Endodermal cell (in vitro differentiated cells): ENCODE data around the gene SCIMP. TPM values are rescaled to one million over a fixed set of nuclear protein-coding genes. Genes with fewer than 3 reads are reported as not detected.
"Not testable (repeated sequence)": the region's sequence is repeated elsewhere in the genome, so short reads cannot be mapped to it uniquely, and the experiment has no call there.

ENCODE experiments used
- DNase-seq: peaks from one replicate; pipeline ENCODE4 v3.0.0-alpha.2; 2017
- H3K27ac ChIP-seq: 2 replicates; pipeline ENCODE4 v1.5.1; 2013; ENCODE audit warnings: mild to moderate bottlenecking, low read depth, low read length, moderate library complexity
- H3K27me3 ChIP-seq: 2 replicates; pipeline ENCODE4 v1.6.1; 2013; ENCODE audit warnings: mild to moderate bottlenecking, low read length, moderate library complexity; ENCODE audit not compliant: insufficient read depth, control insufficient read depth, poor library complexity, severe bottlenecking
- H3K36me3 ChIP-seq: 2 replicates; pipeline ENCODE4 v1.7.0; 2013; ENCODE audit warnings: mild to moderate bottlenecking, low read length, moderate library complexity; ENCODE audit not compliant: control insufficient read depth, insufficient read depth
- H3K4me1 ChIP-seq: one replicate; pipeline ENCODE4 v1.7.0; 2013; ENCODE audit warnings: low read length; ENCODE audit not compliant: control insufficient read depth, insufficient read depth
- H3K4me3 ChIP-seq: 2 replicates; pipeline ENCODE4 v1.5.1; 2013; ENCODE audit warnings: mild to moderate bottlenecking, low read length, moderate library complexity
- H3K9ac ChIP-seq: 2 replicates; pipeline ENCODE4 v1.6.1; 2013; ENCODE audit warnings: mild to moderate bottlenecking, low read length, moderate library complexity; ENCODE audit not compliant: poor library complexity, severe bottlenecking; ENCODE audit errors: extremely low read depth
- H3K9me3 ChIP-seq: 2 replicates; pipeline ENCODE4 v1.6.1; 2013; ENCODE audit warnings: mild to moderate bottlenecking, low read length, moderate library complexity; ENCODE audit not compliant: control insufficient read depth
- H3K27ac Mint-ChIP-seq: 2 replicates; pipeline ENCODE4 v1.8.0; 2020; ENCODE audit warnings: mixed read lengths
- H3K27me3 Mint-ChIP-seq: 2 replicates; pipeline ENCODE4 v1.8.0; 2021; ENCODE audit warnings: mild to moderate bottlenecking, mixed read lengths; ENCODE audit not compliant: insufficient read depth
- H3K36me3 Mint-ChIP-seq: 2 replicates; pipeline ENCODE4 v1.8.0; 2020; ENCODE audit warnings: low read depth, mixed read lengths
- H3K4me1 Mint-ChIP-seq: 2 replicates; pipeline ENCODE4 v1.8.0; 2020; ENCODE audit warnings: mixed read lengths
- H3K4me3 Mint-ChIP-seq: 2 replicates; pipeline ENCODE4 v1.8.0; 2020; ENCODE audit warnings: mild to moderate bottlenecking, moderate library complexity, mixed read lengths
- H3K9me3 Mint-ChIP-seq: 2 replicates; pipeline ENCODE4 v1.8.0; 2020; ENCODE audit warnings: mild to moderate bottlenecking, mixed read lengths
- WGBS, 2 experiments: methylation state at CpG; one replicate each; pipeline versions ENCODE4 v1.1.5 to v1.1.7; 2013; ENCODE audit warnings: missing lambda C conversion rate in 2 of 2, mixed read lengths in 1 of 2; ENCODE audit not compliant: insufficient coverage in 1 of 2, insufficient read length in 1 of 2; 5-methylcytosine and 5-hydroxymethylcytosine counted together
- total RNA-seq, 2 donors: library from RNA; stranded (reverse); fragmentation: NEBNext Ultra II Directional in 1 of 2; extraction: Animal tissue kit (Norgen Biotek cat#: 25700) in 1 of 2; gene quantifications; 2 replicates in 1 of 2; 3 replicates in 1 of 2; pipeline ENCODE4 v1.2.1, GENCODE V29; 2021
- TF ChIP-seq, protein P1 (sequence below): fragments of 200-600 bp; sonication (generic); conservative IDR thresholded peaks from 2 replicates; pipeline ENCODE4 v1.5.0; 2021; ENCODE audit warnings: antibody characterized with exemption, mild to moderate bottlenecking

SCIMP gene
- total RNA-seq, 2 donors from 2014 or later: not detected

DNA sequence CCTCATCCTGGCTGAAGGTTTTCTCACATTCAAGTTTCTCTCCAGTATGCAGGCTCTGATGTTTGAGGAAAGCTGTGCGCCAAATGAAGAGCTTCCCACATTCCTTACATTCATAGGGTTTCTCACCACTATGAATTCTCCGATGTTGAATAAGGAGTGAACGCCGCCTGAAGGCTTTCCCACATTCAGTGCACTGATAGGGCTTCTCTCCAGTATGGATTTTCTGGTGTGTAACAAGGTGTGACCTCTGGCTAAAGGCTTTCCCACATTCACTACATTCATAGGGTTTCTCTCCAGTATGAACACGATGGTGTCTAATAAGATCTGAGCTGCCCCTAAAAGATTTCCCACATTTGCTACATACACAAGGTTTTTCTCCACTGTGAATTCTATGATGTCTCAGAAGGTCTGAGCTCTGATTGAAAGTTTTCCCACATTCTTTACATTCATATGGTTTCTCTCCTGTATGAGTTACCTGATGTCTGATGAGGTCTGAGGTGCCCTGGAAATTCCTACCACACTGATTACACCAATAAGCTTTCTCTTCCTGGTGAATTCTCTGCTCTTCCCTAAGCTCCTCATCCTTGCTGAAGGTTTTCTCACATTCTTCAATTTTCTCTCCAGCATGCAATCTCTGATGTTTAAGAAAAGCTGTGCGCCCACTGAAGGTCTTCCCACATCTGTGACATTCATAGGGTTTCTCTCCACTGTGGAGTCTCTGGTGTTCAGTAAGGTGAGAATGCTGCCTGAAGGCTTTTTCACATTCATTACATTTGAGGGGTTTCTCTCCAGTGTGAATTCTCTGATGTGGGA lies 51.9 kb downstream of the SCIMP start:
- Mint-ChIP-seq H3K4me3 (no peak overlapping the region), H3K27me3 (no peaks in the 10 kb centered on the region), H3K27ac (no peak overlapping the region), H3K36me3 (peaks cover 80% of the 10 kb centered on the region), H3K4me1 (no peaks in the 10 kb centered on the region), H3K9me3 (peaks cover 96% of the 10 kb centered on the region)
- H3K27ac ChIP-seq: no peak overlapping the region
- peak overlapping the region; percentile 82 for H3K4me3 ChIP-seq
- no peaks in the 10 kb centered on the region for H3K27me3 ChIP-seq
- H3K4me1 ChIP-seq: no peaks in the 10 kb centered on the region
- 95 to 100% methylated on average over 2 to 5 of the region's 6 CpGs for WGBS, 2 experiments
- no peak for DNase-seq
- H3K9ac ChIP-seq: no peak overlapping the region
- H3K36me3 ChIP-seq: peaks cover 37% of the 10 kb centered on the region
- TF ChIP-seq, protein P1, sequence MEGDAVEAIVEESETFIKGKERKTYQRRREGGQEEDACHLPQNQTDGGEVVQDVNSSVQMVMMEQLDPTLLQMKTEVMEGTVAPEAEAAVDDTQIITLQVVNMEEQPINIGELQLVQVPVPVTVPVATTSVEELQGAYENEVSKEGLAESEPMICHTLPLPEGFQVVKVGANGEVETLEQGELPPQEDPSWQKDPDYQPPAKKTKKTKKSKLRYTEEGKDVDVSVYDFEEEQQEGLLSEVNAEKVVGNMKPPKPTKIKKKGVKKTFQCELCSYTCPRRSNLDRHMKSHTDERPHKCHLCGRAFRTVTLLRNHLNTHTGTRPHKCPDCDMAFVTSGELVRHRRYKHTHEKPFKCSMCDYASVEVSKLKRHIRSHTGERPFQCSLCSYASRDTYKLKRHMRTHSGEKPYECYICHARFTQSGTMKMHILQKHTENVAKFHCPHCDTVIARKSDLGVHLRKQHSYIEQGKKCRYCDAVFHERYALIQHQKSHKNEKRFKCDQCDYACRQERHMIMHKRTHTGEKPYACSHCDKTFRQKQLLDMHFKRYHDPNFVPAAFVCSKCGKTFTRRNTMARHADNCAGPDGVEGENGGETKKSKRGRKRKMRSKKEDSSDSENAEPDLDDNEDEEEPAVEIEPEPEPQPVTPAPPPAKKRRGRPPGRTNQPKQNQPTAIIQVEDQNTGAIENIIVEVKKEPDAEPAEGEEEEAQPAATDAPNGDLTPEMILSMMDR: no peak
- H3K9me3 ChIP-seq: peaks cover 100% of the 10 kb centered on the region

DNA sequence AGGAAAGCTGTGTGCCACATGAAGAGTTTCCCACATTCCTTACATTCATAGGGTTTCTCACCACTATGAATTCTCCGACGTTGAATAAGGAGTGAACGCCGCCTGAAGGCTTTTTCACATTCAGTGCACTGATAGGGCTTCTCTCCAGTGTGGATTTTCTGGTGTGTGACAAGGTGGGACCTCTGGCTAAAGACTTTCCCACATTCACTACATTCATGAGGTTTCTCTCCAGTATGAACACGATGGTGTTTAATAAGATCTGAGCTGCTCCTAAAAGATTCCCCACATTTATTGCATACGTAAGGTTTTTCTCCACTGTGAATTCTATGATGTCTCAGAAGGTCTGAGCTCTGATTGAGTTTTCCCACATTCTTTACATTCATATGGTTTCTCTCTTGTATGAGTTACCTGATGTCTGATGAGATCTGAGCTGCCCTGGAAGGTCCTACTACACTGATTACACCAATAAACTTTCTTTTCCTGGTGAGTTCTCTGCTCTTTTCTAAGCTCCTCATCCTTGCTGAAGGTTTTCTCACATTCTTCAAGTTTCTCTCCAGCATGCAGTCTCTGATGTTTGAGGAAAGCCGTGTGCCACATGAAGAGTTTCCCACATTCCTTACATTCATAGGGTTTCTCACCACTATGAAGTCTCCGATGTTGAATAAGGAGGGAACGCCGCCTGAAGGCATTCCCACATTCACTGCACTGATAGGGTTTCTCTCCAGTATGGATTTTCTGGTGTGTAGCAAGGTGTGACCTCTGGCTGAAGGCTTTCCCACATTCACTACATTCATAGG lies 53.0 kb downstream of the SCIMP start:
- no peak overlapping the region for H3K4me3 Mint-ChIP-seq
- Histone ChIP-seq H3K4me3 (peak overlapping the region; percentile 82), H3K36me3 (peaks cover 34% of the 10 kb centered on the region)

DNA sequence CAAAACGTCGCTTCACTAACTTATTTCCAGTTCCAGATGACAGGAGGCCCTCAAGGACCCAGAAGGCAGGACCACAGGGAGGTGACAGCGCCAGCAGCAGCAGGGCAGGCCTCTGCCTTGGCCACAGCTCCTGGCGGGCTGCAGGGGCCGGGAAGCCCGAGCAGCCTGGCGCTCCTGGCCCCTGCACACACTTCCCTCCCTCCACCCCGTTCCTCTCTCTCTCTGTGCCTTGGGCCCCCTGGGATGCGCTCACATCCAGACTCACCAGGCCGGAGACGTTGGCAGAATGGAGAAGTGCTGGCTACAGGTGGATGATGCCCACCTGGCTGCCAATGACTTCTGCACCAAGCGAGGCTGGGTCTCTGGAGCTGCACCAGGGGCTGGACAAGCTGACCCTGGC lies 55.7 kb downstream of the SCIMP start:
- H3K9ac ChIP-seq: no peak overlapping the region
- WGBS, 2 experiments: 94 to 100% methylated on average over 3 to 12 of the region's 12 CpGs
- no peaks in the 10 kb centered on the region for H3K27me3 ChIP-seq
- H3K27me3 Mint-ChIP-seq: no peaks in the 10 kb centered on the region
- no peak overlapping the region for H3K27ac ChIP-seq
- H3K4me1 Mint-ChIP-seq: no peaks in the 10 kb centered on the region
- H3K9me3 ChIP-seq: peaks cover 89% of the 10 kb centered on the region
- H3K4me3 Mint-ChIP-seq: no peak overlapping the region
- no peak overlapping the region for H3K4me3 ChIP-seq
- H3K4me1 ChIP-seq: no peaks in the 10 kb centered on the region
- peaks cover 71% of the 10 kb centered on the region for H3K36me3 Mint-ChIP-seq
- H3K36me3 ChIP-seq: peaks cover 32% of the 10 kb centered on the region
- H3K27ac Mint-ChIP-seq: no peak overlapping the region
- no peak for DNase-seq
- TF ChIP-seq, protein P1: no peak
- peaks cover 90% of the 10 kb centered on the region for H3K9me3 Mint-ChIP-seq

More for the DNA sequence above, 53.0 kb downstream of the SCIMP start:
- no peaks in the 10 kb centered on the region for H3K27me3 ChIP-seq
- TF ChIP-seq, protein P1: no peak
- H3K4me1 ChIP-seq: no peaks in the 10 kb centered on the region
- peak; percentile 3 for DNase-seq
- peaks cover 75% of the 10 kb centered on the region for H3K36me3 Mint-ChIP-seq
- H3K9me3 Mint-ChIP-seq: peaks cover 96% of the 10 kb centered on the region
- no peaks in the 10 kb centered on the region for H3K27me3 Mint-ChIP-seq
- no peak overlapping the region for H3K27ac Mint-ChIP-seq
- WGBS, 2 experiments: 88 to 97% methylated on average over 5 to 10 of the region's 10 CpGs
- no peaks in the 10 kb centered on the region for H3K4me1 Mint-ChIP-seq
- peaks cover 98% of the 10 kb centered on the region for H3K9me3 ChIP-seq
- no peak overlapping the region for H3K9ac ChIP-seq
- no peak overlapping the region for H3K27ac ChIP-seq

DNA sequence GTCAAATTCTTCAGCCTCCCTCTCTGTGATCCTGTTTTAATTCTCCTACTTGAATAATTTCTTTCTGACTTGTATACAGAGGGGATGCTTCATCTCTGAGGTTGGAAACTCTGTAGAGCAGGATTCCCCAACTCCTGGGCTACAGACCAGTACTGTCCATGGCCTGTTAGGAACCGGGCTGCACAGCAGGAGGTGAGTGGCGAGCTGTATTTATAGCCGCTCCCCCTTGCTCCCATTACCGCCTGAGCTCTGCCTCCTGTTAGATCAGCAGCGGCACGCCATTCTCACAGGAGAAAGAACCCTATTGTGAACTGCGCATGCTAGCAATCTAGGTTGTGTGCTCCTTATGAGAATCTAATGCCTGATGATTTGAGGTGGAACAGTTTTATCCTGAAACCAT lies 59.6 kb downstream of the SCIMP start:
- H3K27me3 Mint-ChIP-seq, H3K27ac ChIP-seq, DNase-seq, H3K4me3 ChIP-seq, H3K27me3 ChIP-seq, H3K4me1 ChIP-seq, H3K4me1 Mint-ChIP-seq, H3K9ac ChIP-seq, H3K4me3 Mint-ChIP-seq, H3K27ac Mint-ChIP-seq: not testable (repeated sequence)
- Mint-ChIP-seq H3K9me3 (peaks cover 50% of the 10 kb centered on the region), H3K36me3 (peaks cover 37% of the 10 kb centered on the region)
- WGBS, 2 experiments: 89 to 91% methylated on average over 4 to 7 of the region's 7 CpGs
- Histone ChIP-seq H3K9me3 (peaks cover 49% of the 10 kb centered on the region), H3K36me3 (peaks cover 16% of the 10 kb centered on the region)
